ENCODE results near the gene SLC6A8. TPM values are rescaled to one million over a fixed set of nuclear protein-coding genes. Genes with fewer than 3 reads are reported as not detected.

SLC6A8 gene
- total and polyA plus RNA-seq, 2 donors from 2014 or later: 79.7 to 110 TPM

DNA sequence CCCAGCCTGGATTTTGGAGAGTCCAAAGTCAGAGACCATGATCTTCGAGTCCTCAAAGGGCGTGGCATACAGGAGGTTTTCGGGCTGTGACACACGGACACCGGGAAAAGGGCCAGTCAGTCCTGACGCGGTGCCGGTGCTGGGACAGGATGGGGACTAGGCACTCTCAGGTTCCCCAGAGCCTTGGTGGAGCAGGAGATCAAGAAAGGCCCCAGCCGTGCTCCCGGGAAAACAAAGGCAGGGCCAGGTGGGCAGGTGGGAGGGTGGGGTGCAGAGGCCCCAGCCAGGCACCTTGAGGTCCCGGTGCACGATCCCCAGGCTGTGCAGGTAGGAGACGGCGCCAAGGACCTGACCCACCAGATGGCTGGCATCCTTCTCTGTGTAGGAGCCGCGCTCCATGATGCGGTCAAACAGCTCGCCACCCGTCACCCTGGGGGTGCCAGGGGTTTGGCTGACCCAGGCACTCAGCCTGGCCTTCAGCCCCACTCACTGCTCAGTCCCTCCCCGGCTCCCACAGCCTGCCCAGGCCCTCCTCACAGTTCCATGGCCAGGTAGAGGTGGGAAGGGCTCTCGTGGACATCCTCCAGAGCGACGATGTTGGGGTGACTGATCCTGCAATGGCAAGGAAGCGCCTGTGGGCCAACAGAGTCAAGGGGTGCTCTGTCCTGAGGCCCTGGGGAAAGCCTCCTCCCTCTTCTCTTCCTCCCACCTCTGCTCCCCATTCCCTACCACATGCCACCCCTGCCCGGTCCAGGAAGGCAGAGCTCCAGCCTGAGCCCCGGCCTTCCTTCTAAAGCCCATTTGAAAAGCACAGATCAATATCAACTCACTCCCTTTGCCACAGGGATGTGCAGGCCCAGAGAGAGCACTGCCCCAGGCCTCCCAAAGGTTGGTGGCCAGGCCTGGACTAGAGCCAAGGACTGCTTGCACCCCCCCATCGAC is 15.9 kb upstream of the SLC6A8 start:
- TF ChIP-seq, protein P1, sequence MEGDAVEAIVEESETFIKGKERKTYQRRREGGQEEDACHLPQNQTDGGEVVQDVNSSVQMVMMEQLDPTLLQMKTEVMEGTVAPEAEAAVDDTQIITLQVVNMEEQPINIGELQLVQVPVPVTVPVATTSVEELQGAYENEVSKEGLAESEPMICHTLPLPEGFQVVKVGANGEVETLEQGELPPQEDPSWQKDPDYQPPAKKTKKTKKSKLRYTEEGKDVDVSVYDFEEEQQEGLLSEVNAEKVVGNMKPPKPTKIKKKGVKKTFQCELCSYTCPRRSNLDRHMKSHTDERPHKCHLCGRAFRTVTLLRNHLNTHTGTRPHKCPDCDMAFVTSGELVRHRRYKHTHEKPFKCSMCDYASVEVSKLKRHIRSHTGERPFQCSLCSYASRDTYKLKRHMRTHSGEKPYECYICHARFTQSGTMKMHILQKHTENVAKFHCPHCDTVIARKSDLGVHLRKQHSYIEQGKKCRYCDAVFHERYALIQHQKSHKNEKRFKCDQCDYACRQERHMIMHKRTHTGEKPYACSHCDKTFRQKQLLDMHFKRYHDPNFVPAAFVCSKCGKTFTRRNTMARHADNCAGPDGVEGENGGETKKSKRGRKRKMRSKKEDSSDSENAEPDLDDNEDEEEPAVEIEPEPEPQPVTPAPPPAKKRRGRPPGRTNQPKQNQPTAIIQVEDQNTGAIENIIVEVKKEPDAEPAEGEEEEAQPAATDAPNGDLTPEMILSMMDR (IDR thresholded peaks at IDR 0.05; ENCODE audit: borderline replicate concordance, extremely low read depth, insufficient read depth): no peak
- Histone ChIP-seq H3K4me3 (ENCODE audit: low read length in 3 of 3) (no peak overlapping the region), H3K36me3 (ENCODE audit: control insufficient read depth in 2 of 3, insufficient read depth in 3 of 3, low read length in 3 of 3) (no peaks in the 10 kb centered on the region), H3K27me3 (ENCODE audit: control insufficient read depth, insufficient read depth, low read length) (no peaks in the 10 kb centered on the region), H3K27ac (ENCODE audit: low read depth in 2 of 2, low read length in 2 of 2) (no peak overlapping the region), H3K4me1 (ENCODE audit: control insufficient read depth in 2 of 3, insufficient read depth in 2 of 3, low read depth in 1 of 3, low read length in 3 of 3) (peaks cover 0 to 3% (median 0%) of the 10 kb centered on the region in 3 donors), H3K9ac (ENCODE audit: low read length in 3 of 3) (no peak overlapping the region), H3K9me3 (ENCODE audit: control insufficient read depth in 2 of 3, insufficient read depth in 1 of 3, low read length in 3 of 3) (no peaks in the 10 kb centered on the region)
- intact Hi-C loops (cut with DNase I): no loop called here
- DNase-seq (no peak), FAIRE-seq (no peak)

DNA sequence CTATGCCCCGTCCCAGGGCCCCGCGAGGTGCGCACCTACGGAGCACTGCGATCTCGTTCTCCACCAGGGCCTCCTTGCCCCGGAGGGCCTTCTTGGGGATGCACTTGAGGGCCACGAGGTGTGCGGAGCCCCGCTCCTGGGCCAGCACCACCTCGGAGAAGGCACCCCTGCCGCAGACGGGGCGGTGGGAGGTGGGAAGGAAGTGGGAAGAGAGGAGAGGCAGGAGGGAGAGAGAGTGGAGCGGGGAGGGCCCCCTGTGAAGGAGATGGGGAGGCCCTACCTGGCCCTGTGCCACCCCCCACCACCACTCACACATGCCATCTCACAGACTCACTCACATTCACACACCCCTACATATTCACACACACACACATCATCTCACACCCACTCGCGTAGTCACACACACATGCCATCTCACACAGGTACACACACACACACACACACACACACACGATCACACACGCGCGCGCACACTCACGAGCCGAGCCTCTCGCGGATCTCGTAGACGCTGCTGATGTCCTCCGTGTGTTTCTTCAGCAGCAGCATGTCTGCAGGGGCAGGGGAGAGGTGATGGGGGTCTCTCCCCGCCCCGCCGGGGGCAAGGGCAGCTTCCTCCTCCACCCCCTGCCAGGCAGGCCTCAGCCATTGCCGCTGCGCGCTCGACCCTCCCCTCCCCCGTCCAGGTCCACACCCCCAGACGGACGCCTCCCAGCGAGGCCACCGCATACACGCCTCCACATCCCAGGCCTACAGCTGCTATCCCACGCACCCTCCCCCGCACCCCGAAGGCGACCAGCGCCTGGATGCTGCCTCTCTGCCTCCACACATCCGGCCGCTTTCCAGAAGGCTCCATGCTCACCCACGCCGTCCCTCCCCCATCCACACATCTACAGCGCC is 14.9 kb upstream of the SLC6A8 start:
- Histone ChIP-seq H3K4me1 (ENCODE audit: control insufficient read depth in 2 of 3, insufficient read depth in 2 of 3, low read depth in 1 of 3, low read length in 3 of 3) (no peaks in the 10 kb centered on the region), H3K27ac (ENCODE audit: low read depth in 2 of 2, low read length in 2 of 2) (no peak overlapping the region), H3K9ac (ENCODE audit: low read length in 3 of 3) (no peak overlapping the region), H3K4me3 (ENCODE audit: low read length in 3 of 3) (no peak overlapping the region), H3K27me3 (ENCODE audit: control insufficient read depth, insufficient read depth, low read length) (no peaks in the 10 kb centered on the region), H3K9me3 (ENCODE audit: control insufficient read depth in 2 of 3, insufficient read depth in 1 of 3, low read length in 3 of 3) (no peaks in the 10 kb centered on the region), H3K36me3 (ENCODE audit: control insufficient read depth in 2 of 3, insufficient read depth in 3 of 3, low read length in 3 of 3) (no peaks in the 10 kb centered on the region)
- intact Hi-C loops (cut with DNase I): no loop called here
- DNase-seq: peak; percentile 44 to 85 (median 66)
- no peak for FAIRE-seq
- TF ChIP-seq, protein P1 (IDR thresholded peaks at IDR 0.05; ENCODE audit: borderline replicate concordance, extremely low read depth, insufficient read depth): no peak

DNA sequence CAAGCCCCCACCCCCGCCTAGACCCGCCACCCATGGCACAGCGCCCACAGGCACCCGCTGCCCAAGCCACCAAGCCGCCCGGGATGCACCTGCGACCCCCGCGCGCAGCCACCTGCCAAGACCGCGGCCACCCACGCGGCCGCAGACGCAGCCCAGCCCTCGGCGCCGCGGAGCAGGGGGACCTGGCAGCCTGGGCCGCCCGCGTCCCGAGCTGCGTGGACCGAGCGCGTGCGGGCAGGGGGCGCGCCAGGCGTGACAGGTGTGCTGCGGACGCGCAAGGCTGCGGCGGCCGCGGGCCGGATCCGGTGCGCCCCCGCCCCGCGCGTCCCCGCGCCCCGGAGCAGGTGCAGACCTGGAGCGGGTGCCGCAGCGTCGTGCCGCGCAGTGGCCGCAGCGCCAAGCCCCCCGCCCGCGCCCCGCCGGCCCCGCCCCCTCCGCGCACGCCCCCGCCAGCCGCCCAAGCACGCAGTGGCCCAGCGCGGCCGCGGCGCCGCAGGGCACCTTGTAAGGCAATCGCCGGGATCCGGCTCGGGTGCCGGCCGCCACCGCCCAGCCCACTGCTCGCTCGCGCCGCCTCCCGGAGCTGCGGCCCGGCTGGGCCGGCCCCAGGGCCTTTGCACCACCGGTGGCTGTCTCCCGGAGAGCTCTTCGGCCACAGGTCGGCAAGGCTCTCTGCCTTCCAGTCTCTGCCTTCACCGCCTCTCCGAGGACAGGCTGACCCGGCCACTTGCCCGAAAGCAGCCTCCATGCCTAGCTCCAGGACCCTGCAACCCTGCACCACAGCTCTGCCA is 14.1 kb upstream of the SLC6A8 start, which contains the start of gene PNCK:
Gene PNCK (minus strand): TSS at position 386 of the 791 bp plus-strand sequence. CDS start 737 bp downstream, outside the sequence.
- Histone ChIP-seq H3K4me3 (ENCODE audit: low read length in 3 of 3) (no peak within 1 kb of the TSS), H3K4me1 (ENCODE audit: control insufficient read depth in 2 of 3, insufficient read depth in 2 of 3, low read depth in 1 of 3, low read length in 3 of 3) (no peaks in the 10 kb centered on the region), H3K9me3 (ENCODE audit: control insufficient read depth in 2 of 3, insufficient read depth in 1 of 3, low read length in 3 of 3) (no peaks in the 10 kb centered on the region), H3K27ac (ENCODE audit: low read depth in 2 of 2, low read length in 2 of 2) (no peak within 1 kb of the TSS), H3K9ac (ENCODE audit: low read length in 3 of 3) (no peak within 1 kb of the TSS), H3K36me3 (ENCODE audit: control insufficient read depth in 2 of 3, insufficient read depth in 3 of 3, low read length in 3 of 3) (no peaks in the 10 kb centered on the region), H3K27me3 (ENCODE audit: control insufficient read depth, insufficient read depth, low read length) (no peaks in the 10 kb centered on the region)
- intact Hi-C loops (cut with DNase I): no loop called here
- TF ChIP-seq, protein P1 (IDR thresholded peaks at IDR 0.05; ENCODE audit: borderline replicate concordance, extremely low read depth, insufficient read depth): no peak
- peak in 3 of 5 donors; percentile 45 to 55 (median 52) for DNase-seq
- no peak for FAIRE-seq

All from kidney (tissue), 14 donors.